OCI-LY1 (cell line): ENCODE measurements around the gene SUPT16H.

Experiments
- H2AFZ ChIP-seq: fragments of 200-600 bp; sonication (generic), shearing (Covaris generic); 2 replicates; pipeline ENCODE4 v1.6.0; 2014; ENCODE audit warnings: antibody characterized with exemption, mild to moderate bottlenecking, low read length
- H3F3A ChIP-seq: fragments of 200-600 bp; sonication (generic), shearing (Covaris generic); 2 replicates; pipeline ENCODE4 v1.6.0; 2014; ENCODE audit warnings: mild to moderate bottlenecking, antibody characterized with exemption, low read length, moderate library complexity; ENCODE audit not compliant: insufficient read depth
- H3K27ac ChIP-seq: fragments of 200-600 bp; sonication (generic); 2 replicates; pipeline ENCODE4 v1.5.1; 2014; ENCODE audit warnings: low read length, mixed run types, mild to moderate bottlenecking, low read depth; ENCODE audit not compliant: poor library complexity, severe bottlenecking
- H3K27me3 ChIP-seq: fragments of 200-600 bp; sonication (generic); 2 replicates; pipeline ENCODE4 v1.6.0; 2014; ENCODE audit warnings: antibody characterized with exemption, mild to moderate bottlenecking, low read length, moderate library complexity; ENCODE audit not compliant: insufficient read depth
- H3K36me3 ChIP-seq: fragments of 200-600 bp; sonication (generic); 2 replicates; pipeline ENCODE4 v1.6.1; 2014; ENCODE audit warnings: mild to moderate bottlenecking, antibody characterized with exemption, low read length, moderate library complexity, mixed read lengths; ENCODE audit not compliant: insufficient read depth
- H3K4me1 ChIP-seq: fragments of 200-600 bp; sonication (generic); 2 replicates; pipeline ENCODE4 v1.5.1; 2014; ENCODE audit warnings: mild to moderate bottlenecking, low read length, moderate library complexity; ENCODE audit not compliant: insufficient read depth, severe bottlenecking
- H3K4me2 ChIP-seq: fragments of 200-600 bp; sonication (generic), shearing (Covaris generic); 2 replicates; pipeline ENCODE4 v1.6.1; 2014; ENCODE audit warnings: low read length
- H3K4me3 ChIP-seq: fragments of 200-600 bp; sonication (generic); 2 replicates; pipeline ENCODE4 v1.5.1; 2014; ENCODE audit warnings: low read length, low read depth, mild to moderate bottlenecking, mixed read lengths; ENCODE audit not compliant: poor library complexity, severe bottlenecking
- H3K79me2 ChIP-seq: fragments of 200-600 bp; shearing (Covaris generic); 2 replicates; pipeline ENCODE4 v1.6.1; 2016; ENCODE audit warnings: mixed run types, low read length, mixed read lengths; ENCODE audit not compliant: insufficient read depth
- H3K9ac ChIP-seq: fragments of 200-600 bp; sonication (generic), shearing (Covaris generic); 2 replicates; pipeline ENCODE4 v1.6.1; 2014; ENCODE audit warnings: mild to moderate bottlenecking, low read length, mixed read lengths
- H3K9me2 ChIP-seq: fragments of 200-600 bp; sonication (generic), shearing (Covaris generic); 2 replicates; pipeline ENCODE4 v1.6.1; 2014; ENCODE audit warnings: low read depth, mild to moderate bottlenecking, low read length, mixed read lengths
- H3K9me3 ChIP-seq: fragments of 200-600 bp; shearing (Covaris generic); 2 replicates; pipeline ENCODE4 v1.6.1; 2014; ENCODE audit warnings: low read length, mixed read lengths
- H4K20me1 ChIP-seq: fragments of 200-600 bp; sonication (generic), shearing (Covaris generic); 2 replicates; pipeline ENCODE4 v1.6.0; 2016; ENCODE audit warnings: mild to moderate bottlenecking, low read length; ENCODE audit not compliant: insufficient read depth
- CTCF ChIP-seq: fragments of 200-600 bp; sonication (generic), shearing (Covaris generic); IDR thresholded peaks from 2 replicates; pipeline ENCODE4 v1.5.1; 2017; ENCODE audit warnings: mild to moderate bottlenecking, antibody characterized with exemption, low read length, moderate library complexity, mixed read lengths
- EZH2 ChIP-seq: fragments of 200-600 bp; sonication (generic), shearing (Covaris generic); IDR thresholded peaks from 2 replicates; pipeline ENCODE4 v1.8.0; 2017; ENCODE audit warnings: borderline replicate concordance, mixed run types, mild to moderate bottlenecking, antibody characterized with exemption, low read length, moderate library complexity, mixed read lengths

Gene SUPT16H

DNA sequence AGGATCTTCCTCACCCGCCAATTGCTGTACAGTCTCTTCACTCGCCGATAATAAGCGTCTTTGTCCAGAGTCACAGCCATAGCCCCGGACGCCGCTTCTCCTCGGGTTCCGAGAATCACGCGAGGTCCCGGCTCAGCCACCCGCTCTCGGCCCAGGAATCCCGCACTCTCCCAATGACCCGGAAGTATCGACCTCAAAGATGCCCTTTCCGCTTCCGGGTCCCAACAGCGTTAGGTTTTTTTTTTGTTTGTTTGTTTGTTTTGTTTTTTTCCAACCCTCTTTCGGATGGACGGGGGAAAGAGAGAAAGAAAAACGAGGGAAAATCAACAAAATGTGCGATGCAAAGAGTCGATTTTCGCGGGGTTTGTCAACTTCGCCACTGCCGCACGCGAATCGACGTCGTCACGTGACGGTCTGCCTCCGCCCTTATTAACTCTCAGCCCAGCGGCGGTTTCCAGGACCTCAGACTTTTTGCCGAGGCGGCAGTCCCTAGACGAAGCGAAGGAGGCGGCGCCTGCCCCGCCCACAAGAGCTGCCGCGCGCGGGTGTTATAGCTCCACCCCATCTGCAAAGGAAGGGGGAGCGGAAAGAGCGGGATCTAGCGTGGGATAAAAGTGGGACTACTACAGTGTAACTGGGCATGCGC, at the start of gene SUPT16H:
TSS of gene SUPT16H (minus strand) at position 172 of the 646 bp plus-strand sequence. CDS start at position 80, 92 bp downstream.
- Histone ChIP-seq H3K4me3 (peak within 1 kb of the TSS; percentile 73), H3K27me3 (no peaks in the 10 kb centered on the region), H3K79me2 (peaks cover 48% of the 10 kb centered on the region), H3K4me1 (peaks cover 39% of the 10 kb centered on the region), H3K9me2 (no peaks in the 10 kb centered on the region), H3K9ac (peak within 1 kb of the TSS; percentile 78), H4K20me1 (no peaks in the 10 kb centered on the region), H3K36me3 (peaks cover 31% of the 10 kb centered on the region; the same call in 1 of the 2 replicates), H3F3A (no peaks in the 10 kb centered on the region), H3K27ac (peak within 1 kb of the TSS; percentile 82), H2AFZ (no peak within 1 kb of the TSS), H3K9me3 (no peaks in the 10 kb centered on the region), H3K4me2 (peak within 1 kb of the TSS; percentile 77)
- TF ChIP-seq EZH2 (no peak), CTCF (no peak)

GRCh38 chr14:21431126-21431525, 47.3 kb upstream of the SUPT16H start:
- Histone ChIP-seq H3K36me3 (peaks cover 61% of the 10 kb centered on the region), H4K20me1 (no peaks in the 10 kb centered on the region), H3K79me2 (peaks cover 46% of the 10 kb centered on the region)

GRCh38 chr14:21428930-21429329, 45.1 kb upstream of the SUPT16H start:
- H3K79me2 ChIP-seq: peaks cover 24% of the 10 kb centered on the region
- H3K9me2 ChIP-seq: no peaks in the 10 kb centered on the region
- no peaks in the 10 kb centered on the region for H3K4me1 ChIP-seq
- H3K4me3 ChIP-seq: no peak overlapping the region
- H3K9me3 ChIP-seq: no peaks in the 10 kb centered on the region
- H3K9ac ChIP-seq: no peak overlapping the region
- H3F3A ChIP-seq: no peaks in the 10 kb centered on the region
- H3K27me3 ChIP-seq: no peaks in the 10 kb centered on the region
- TF ChIP-seq EZH2 (no peak), CTCF (no peak)
- peaks cover 79% of the 10 kb centered on the region for H3K36me3 ChIP-seq
- no peak overlapping the region for H2AFZ ChIP-seq
- H3K4me2 ChIP-seq: no peak overlapping the region
- no peaks in the 10 kb centered on the region for H4K20me1 ChIP-seq
- no peak overlapping the region for H3K27ac ChIP-seq

More at GRCh38 chr14:21431126-21431525, 47.3 kb upstream of the SUPT16H start:
- no peak for TF ChIP-seq CTCF
- TF ChIP-seq EZH2: no peak
- Histone ChIP-seq H3K9ac (no peak overlapping the region), H3K27me3 (no peaks in the 10 kb centered on the region), H2AFZ (no peak overlapping the region), H3K27ac (no peak overlapping the region), H3K9me3 (no peaks in the 10 kb centered on the region), H3F3A (no peaks in the 10 kb centered on the region), H3K4me1 (peaks cover 8% of the 10 kb centered on the region), H3K4me3 (no peak overlapping the region), H3K9me2 (no peaks in the 10 kb centered on the region), H3K4me2 (no peak overlapping the region)
